Esophagus muscularis mucosa (tissue), 4 donors: ENCODE measurements around the gene CYP3A4. TPM values are rescaled to one million over a fixed set of nuclear protein-coding genes. Genes with fewer than 3 reads are reported as not detected.

ENCODE experiments used
- DNase-seq: peaks from one replicate; pipeline ENCODE4 v3.0.0-alpha.2; 2017; ENCODE audit errors: extremely low spot score
- H3K27ac ChIP-seq, 4 donors: fragments of 200-600 bp; sonication (generic); replicated peaks in 1 of 4; 1 replicate in 3 of 4; 2 replicates in 1 of 4; pipeline ENCODE4 v1.5.1; 2016 to 2019; ENCODE audit warnings: mild to moderate bottlenecking in 1 of 4
- H3K27me3 ChIP-seq, 4 donors: fragments of 200-600 bp; sonication (generic); one replicate each; pipeline versions ENCODE4 v1.5.1 to v1.6.0; 2016 to 2019
- H3K36me3 ChIP-seq, 4 donors: fragments of 200-600 bp; sonication (generic); one replicate each; pipeline ENCODE4 v1.5.1; 2016 to 2019
- H3K4me1 ChIP-seq, 4 donors: fragments of 200-600 bp; sonication (generic); one replicate each; pipeline ENCODE4 v1.5.1; 2016 to 2019
- H3K4me3 ChIP-seq, 4 donors: fragments of 200-600 bp; sonication (generic); 1 replicate in 2 of 4; 2 replicates in 2 of 4; pipeline ENCODE4 v1.5.1; 2016 to 2019; ENCODE audit warnings: mild to moderate bottlenecking in 4 of 4, moderate library complexity in 1 of 4
- H3K9me3 ChIP-seq, 4 donors: fragments of 200-600 bp; sonication (generic); 1 replicate in 3 of 4; 2 replicates in 1 of 4; pipeline ENCODE4 v1.5.1; 2016 to 2019
- CTCF ChIP-seq, 3 experiments: fragments of 200-600 bp in 2 of 3; fragments of 450-650 bp in 1 of 3; sonication (generic) in 2 of 3; IDR thresholded peaks; one replicate each; pipeline ENCODE4 v1.5.1; 2017 to 2019; ENCODE audit warnings: antibody characterized with exemption in 3 of 3, mild to moderate bottlenecking in 2 of 3, moderate library complexity in 1 of 3
- EP300 ChIP-seq: sonication (generic); formaldehyde crosslinking; IDR thresholded peaks from one replicate; pipeline ENCODE4 v1.6.1; 2017; ENCODE audit warnings: antibody characterized with exemption
- POLR2A ChIP-seq: fragments of 450-650 bp; IDR thresholded peaks from one replicate; pipeline ENCODE4 v1.6.1; 2017; ENCODE audit warnings: antibody characterized with exemption, moderate library complexity, mild to moderate bottlenecking, low read depth
- POLR2AphosphoS5 ChIP-seq, 2 donors: sonication (generic); formaldehyde crosslinking; IDR thresholded peaks; one replicate each; pipeline ENCODE4 v1.6.1; 2017; ENCODE audit warnings: antibody characterized with exemption in 2 of 2
- WGBS: methylation state at CpG from one replicate; pipeline ENCODE4 v1.1.5; 2018; 5-methylcytosine and 5-hydroxymethylcytosine counted together
- intact Hi-C: fragments of 100-400 bp; cut with DNase I; formaldehyde crosslinking; loops from one replicate; pipeline ENCODE4 v1.15.1; 2023
- total RNA-seq, 4 donors: library from RNA; depleted of rRNA; stranded (reverse); fragments of >200 nt; gene quantifications; one replicate each; pipeline versions ENCODE4 v1.1.0 to v1.2.1, GENCODE V29; 2016

CYP3A4 gene
- total RNA-seq, 4 donors from 2014 or later, result not detected

DNA sequence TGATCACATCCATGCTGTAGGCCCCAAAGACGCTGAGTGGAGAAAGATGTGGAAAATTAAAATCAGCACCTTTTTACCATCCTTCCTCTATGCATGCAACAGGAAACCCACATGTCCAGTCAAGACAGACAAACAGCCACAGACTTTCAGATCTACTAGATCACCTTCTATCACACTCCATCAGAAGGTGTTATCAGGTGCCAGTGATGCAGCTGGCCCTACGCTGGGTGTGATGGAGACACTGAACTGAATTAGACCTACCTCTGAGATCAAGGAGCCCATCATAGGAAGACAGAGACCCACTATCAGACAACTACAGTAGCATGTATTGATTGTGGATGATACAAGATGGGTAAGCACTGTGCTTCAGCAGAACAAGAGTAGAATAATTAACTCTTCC, 15.5 kb downstream of the CYP3A4 start:
- H3K27ac ChIP-seq, result no peak overlapping the region
- no peaks in the 10 kb centered on the region for H3K36me3 ChIP-seq
- peaks cover 0 to 9% (median 0%) of the 10 kb centered on the region in 4 donors for H3K27me3 ChIP-seq
- H3K9me3 ChIP-seq, result peaks cover 0 to 5% (median 0%) of the 10 kb centered on the region in 4 donors
- 78% methylated on average over 2 of the region's 2 CpGs for WGBS
- no peak overlapping the region for H3K4me3 ChIP-seq
- peak; percentile 84 for DNase-seq
- intact Hi-C loops, result no loop called here
- TF ChIP-seq POLR2A, result no peak
- TF ChIP-seq POLR2AphosphoS5 (IDR thresholded peaks at IDR 0.05), result no peak
- TF ChIP-seq CTCF (IDR thresholded peaks at IDR 0.05), result no peak
- no peak for TF ChIP-seq EP300
- H3K4me1 ChIP-seq, result no peaks in the 10 kb centered on the region

GRCh38 chr7:99767662-99768061, 16.3 kb downstream of the CYP3A4 start:
- peaks cover 0 to 9% (median 0%) of the 10 kb centered on the region in 4 donors for H3K27me3 ChIP-seq
- peaks cover 0 to 1% (median 0%) of the 10 kb centered on the region in 4 donors for H3K4me1 ChIP-seq
- H3K9me3 ChIP-seq, result peaks cover 0 to 5% (median 0%) of the 10 kb centered on the region in 4 donors
- TF ChIP-seq EP300 (no peak), POLR2AphosphoS5 (IDR thresholded peaks at IDR 0.05) (no peak), POLR2A (no peak), CTCF (IDR thresholded peaks at IDR 0.05) (no peak)
- intact Hi-C loops, result no loop called here
- 57% methylated on average over 1 of the region's 1 CpG for WGBS
- no peak for DNase-seq
- no peak overlapping the region for H3K4me3 ChIP-seq
- H3K27ac ChIP-seq, result no peak overlapping the region
- no peaks in the 10 kb centered on the region for H3K36me3 ChIP-seq

DNA sequence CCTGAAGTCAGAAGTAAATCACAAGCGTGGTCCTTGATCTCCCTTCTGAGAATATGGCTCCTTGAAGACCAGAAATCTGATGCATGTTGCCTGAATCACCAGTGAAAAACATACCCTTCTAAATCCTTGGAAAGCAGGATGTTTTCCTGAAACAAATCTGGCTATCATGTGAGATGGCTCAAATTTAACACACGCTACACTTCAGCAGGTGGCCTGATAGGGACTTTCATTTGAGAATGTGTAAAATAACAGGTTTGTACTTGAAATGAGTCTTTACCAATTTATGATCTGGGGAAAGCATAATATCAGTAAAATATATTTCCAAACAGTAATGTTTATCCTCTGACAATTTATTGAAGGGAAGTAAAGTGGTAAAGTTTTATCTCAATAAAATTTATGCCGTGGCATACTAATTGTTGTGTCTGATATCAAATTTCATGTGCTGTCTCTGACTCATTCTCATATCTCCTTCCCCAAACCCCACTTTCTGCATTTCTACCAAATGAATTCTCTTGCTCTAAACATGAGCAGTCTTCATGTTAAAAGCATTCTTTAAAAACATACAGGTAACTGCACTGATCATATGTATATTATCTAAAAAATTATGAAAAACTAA, 17.4 kb downstream of the CYP3A4 start:
- no peak overlapping the region for H3K27ac ChIP-seq
- peaks cover 0 to 3% (median 0%) of the 10 kb centered on the region in 4 donors for H3K4me1 ChIP-seq
- 91% methylated on average over 3 of the region's 3 CpGs for WGBS
- H3K36me3 ChIP-seq, result no peaks in the 10 kb centered on the region
- H3K4me3 ChIP-seq, result no peak overlapping the region
- peaks cover 0 to 9% (median 0%) of the 10 kb centered on the region in 4 donors for H3K27me3 ChIP-seq
- DNase-seq, result no peak
- peaks cover 0 to 3% (median 0%) of the 10 kb centered on the region in 4 donors for H3K9me3 ChIP-seq
- TF ChIP-seq POLR2A (no peak), EP300 (no peak), CTCF (IDR thresholded peaks at IDR 0.05) (no peak), POLR2AphosphoS5 (IDR thresholded peaks at IDR 0.05) (no peak)
- intact Hi-C loops, result no loop called here

DNA sequence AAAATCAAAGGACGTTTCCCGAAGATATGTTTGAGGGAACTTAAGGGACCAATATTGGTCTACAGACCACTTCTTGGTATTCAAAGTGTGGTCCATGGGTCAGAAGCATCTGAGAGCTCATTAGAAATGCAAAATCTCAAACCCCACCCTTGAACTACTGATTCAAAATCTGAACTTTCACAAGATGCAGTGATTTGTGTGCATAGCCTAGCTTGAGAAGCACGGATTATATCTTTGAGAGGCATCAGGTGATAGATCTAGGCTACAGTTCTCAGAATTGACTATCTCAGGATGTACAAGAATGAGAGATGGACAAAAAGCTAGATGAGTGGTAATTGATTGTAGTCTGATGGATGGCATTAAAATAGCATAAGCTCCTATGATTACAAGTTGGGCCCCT, 19.5 kb downstream of the CYP3A4 start:
- intact Hi-C loops, result no loop called here
- H3K36me3 ChIP-seq, result no peaks in the 10 kb centered on the region
- no peak overlapping the region for H3K27ac ChIP-seq
- 81% methylated on average over 3 of the region's 3 CpGs for WGBS
- no peak for DNase-seq
- TF ChIP-seq POLR2AphosphoS5 (IDR thresholded peaks at IDR 0.05), result no peak
- TF ChIP-seq CTCF (IDR thresholded peaks at IDR 0.05), result no peak
- TF ChIP-seq EP300, result no peak
- TF ChIP-seq POLR2A, result no peak
- no peak overlapping the region for H3K4me3 ChIP-seq
- peaks cover 0 to 3% (median 0%) of the 10 kb centered on the region in 4 donors for H3K4me1 ChIP-seq
- H3K27me3 ChIP-seq, result no peaks in the 10 kb centered on the region
- H3K9me3 ChIP-seq, result no peaks in the 10 kb centered on the region
